Measurements from ENCODE around the gene MYL6. TPM values are rescaled to one million over a fixed set of nuclear protein-coding genes. Genes with fewer than 3 reads are reported as not detected.

The MYL6 gene
- total and polyA plus RNA-seq, 9 of the 15 experiments (the other 6 are each of a cell fraction or from before 2014, with no cell fraction given), result 557 to 1,664 (median 958) TPM

DNA sequence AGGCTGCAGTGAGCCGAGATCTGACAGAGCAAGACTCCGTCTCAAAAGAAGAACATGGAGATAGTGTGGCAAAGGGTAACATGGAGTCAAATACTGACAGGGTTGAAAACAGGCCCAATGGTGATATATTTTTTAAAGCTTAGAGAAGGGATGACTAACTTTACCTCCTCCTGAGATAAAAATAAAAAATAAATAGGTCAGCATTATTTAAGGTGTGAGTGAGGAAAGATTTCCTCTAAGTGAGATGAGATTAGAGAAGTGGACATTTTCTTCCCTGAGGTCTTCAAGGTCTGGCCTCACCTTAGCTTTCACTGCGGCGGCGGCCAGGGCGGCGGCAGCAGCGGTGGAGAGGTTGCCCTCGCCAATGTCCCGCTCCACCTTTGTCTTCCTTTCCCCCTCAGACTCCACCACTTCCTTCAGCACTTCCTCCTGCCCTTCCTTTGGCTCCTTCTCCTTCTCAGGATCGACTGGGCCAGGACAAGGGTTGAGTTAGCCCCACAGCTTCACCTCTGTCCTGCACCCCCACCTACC lies 11.1 kb downstream of the MYL6 start:
- Histone ChIP-seq H3K4me3 (no peak overlapping the region), H2AFZ (ENCODE audit: low read depth, low read length) (no peak overlapping the region), H3K79me2 (ENCODE audit: control insufficient read depth, insufficient read depth, low read length) (no peaks in the 10 kb centered on the region), H3K9ac (ENCODE audit: insufficient read depth in 1 of 2, low read depth in 2 of 2, low read length in 2 of 2) (no peak overlapping the region), H3K9me3 (replicated peaks; ENCODE audit: control insufficient read depth, insufficient read depth, low read depth, low read length) (no peaks in the 10 kb centered on the region), H3K4me2 (ENCODE audit: insufficient read depth, low read length) (no peak overlapping the region), H3K27ac (ENCODE audit: extremely low read depth, low read depth, low read length) (no peak overlapping the region), H3K36me3 (ENCODE audit: control insufficient read depth, insufficient read depth, low read length) (peaks cover 92% of the 10 kb centered on the region), H3K9me1 (ENCODE audit: control insufficient read depth, insufficient read depth, low read length) (no peaks in the 10 kb centered on the region), H3K4me1 (replicated peaks in 1 of 2; ENCODE audit: control insufficient read depth in 2 of 2, insufficient read depth in 2 of 2, low read length in 2 of 2) (peaks cover under 1 to 6% of the 10 kb centered on the region in 2 experiments; a peak in 3 of 5 replicates), H3K27me3 (ENCODE audit: control insufficient read depth in 2 of 2, insufficient read depth in 2 of 2, low read length in 2 of 2) (no peaks in the 10 kb centered on the region), H4K20me1 (replicated peaks; ENCODE audit: control insufficient read depth, insufficient read depth, low read length) (no peaks in the 10 kb centered on the region; the same call in 1 of the 2 replicates)
- DNase-seq (ENCODE audit: extremely low read depth in 1 of 4, low spot score in 3 of 4), result no peak
- intact Hi-C loops (cut with micrococcal nuclease) (no loop called here), in situ Hi-C loops (cut with MboI) (no loop called here)
- 97% methylated on average over 11 of the region's 11 CpGs for WGBS (ENCODE audit: insufficient coverage, low coverage, missing lambda C conversion rate)
- no peak for ATAC-seq
- POLR2A ChIA-PET, result interaction anchor here (0.6 to 1.4 kb wide), 6 partner anchors 8 to 441 kb away, joined by 3 to 4 read pairs (median 4); no protein-coding TSS in a partner anchor
- BruUV-seq (replicated peaks), result no TSS peak
- no peak for FAIRE-seq
- TF ChIP-seq TEAD2 (tag; IDR thresholded peaks at IDR 0.05), result no peak
- TF ChIP-seq MAFG (tag; conservative IDR thresholded peaks at IDR 0.05), result peak; percentile 63
- no peak for TF ChIP-seq MTA1 (IDR thresholded peaks at IDR 0.05; ENCODE audit: borderline replicate concordance)
- TF ChIP-seq MYBL2 (IDR thresholded peaks at IDR 0.05; ENCODE audit: low read depth), result no peak
- no peak for TF ChIP-seq MYBL2 (CRISPR knock-in tag; IDR thresholded peaks at IDR 0.05; ENCODE audit: borderline replicate concordance)
- TF ChIP-seq MAFF (IDR thresholded peaks at IDR 0.05; ENCODE audit: low read length), result peak; percentile 66
- TF ChIP-seq POLR2G (IDR thresholded peaks at IDR 0.05; ENCODE audit: low read depth, low read length), result peak; percentile 19; the same call in 1 of the 2 replicates
- TF ChIP-seq HOXB6 (CRISPR knock-in tag; IDR thresholded peaks at IDR 0.05; ENCODE audit: borderline replicate concordance), result no peak
- TF ChIP-seq ZNF316 (IDR thresholded peaks at IDR 0.05), result peak; percentile 92
- peak; percentile 81 for TF ChIP-seq C11orf30 (IDR thresholded peaks at IDR 0.05; ENCODE audit: low read depth)
- no peak for TF ChIP-seq RAD51 (IDR thresholded peaks at IDR 0.05; ENCODE audit: borderline replicate concordance, low read depth)
- TF ChIP-seq MAFK (IDR thresholded peaks at IDR 0.05; ENCODE audit: low read length), result peak; percentile 52; the same call in 1 of the 2 replicates
- TF ChIP-seq TCF3 (CRISPR knock-in tag; IDR thresholded peaks at IDR 0.05), result no peak
- CTCF ChIA-PET (ENCODE audit: low intra/inter-chr PET ratio), result no interaction called here

All from K562 (cell line).